HG03460 (cell line): ENCODE data around the gene PC.

Source experiments
- ATAC-seq: cut with Tn5 transposase; IDR thresholded peaks from one replicate; pipeline ENCODE4 v1.9.1; 2021; ENCODE audit not compliant: unreplicated experiment

Gene PC

DNA sequence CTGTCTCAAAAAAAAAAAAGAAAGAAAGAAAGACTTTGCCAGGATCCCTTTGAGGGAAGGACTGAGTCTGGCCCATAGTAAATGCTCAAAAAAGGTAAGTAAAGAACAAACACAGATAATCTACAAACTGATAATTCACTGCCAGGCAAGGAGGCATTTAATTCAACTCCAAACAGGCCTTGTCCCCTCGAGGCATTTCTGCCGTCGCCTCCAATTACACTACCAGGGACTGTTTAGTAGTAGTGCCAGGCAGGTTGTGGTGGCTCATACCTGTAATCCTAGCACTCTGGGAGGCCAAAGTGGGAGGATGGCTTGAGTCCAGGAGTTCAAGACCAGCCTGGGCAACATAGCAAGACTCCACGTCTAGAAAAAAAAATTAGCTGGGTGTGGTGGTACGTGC is 43.7 kb downstream of the PC start:
- ATAC-seq, result no peak

DNA sequence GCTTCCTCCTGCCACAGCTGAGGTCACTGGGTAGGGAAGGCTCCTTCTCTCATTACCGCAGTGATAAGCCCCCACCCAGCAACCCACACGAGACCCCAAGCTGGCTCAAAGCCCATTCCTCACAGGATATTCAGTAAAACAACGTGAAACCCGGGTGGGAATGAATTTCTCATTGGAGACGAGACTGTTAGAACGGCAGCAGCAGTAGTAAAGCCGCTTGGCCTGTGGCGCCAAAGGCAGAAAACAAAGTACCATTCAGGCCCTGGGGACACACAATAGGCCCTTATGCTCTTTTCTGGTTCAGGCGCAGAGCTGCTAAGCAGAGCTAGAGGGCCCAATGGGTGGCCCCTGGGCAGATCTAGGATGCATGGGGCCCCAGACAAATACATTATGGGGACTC is 45.3 kb downstream of the PC start:
- ATAC-seq, result no peak

DNA sequence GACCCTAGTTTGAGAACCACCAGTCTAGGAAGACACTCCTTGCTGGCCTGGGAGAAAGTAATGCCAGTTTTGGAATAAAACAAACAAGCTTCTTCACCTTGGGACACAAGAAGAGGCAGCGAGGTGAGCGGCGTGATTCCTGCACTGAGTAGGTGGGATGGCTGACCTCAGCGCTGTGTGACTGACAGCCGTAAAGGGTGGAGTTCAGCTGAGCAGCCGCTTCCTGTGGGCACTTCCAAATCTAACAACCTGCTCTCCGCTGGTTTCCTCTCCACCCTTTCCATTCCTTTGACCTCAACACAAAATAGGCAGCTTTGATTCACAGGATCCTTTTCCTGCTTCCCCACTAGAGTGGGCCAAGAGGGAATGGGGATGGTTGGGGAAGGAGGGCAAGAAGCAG is 45.8 kb downstream of the PC start:
- ATAC-seq, result no peak

DNA sequence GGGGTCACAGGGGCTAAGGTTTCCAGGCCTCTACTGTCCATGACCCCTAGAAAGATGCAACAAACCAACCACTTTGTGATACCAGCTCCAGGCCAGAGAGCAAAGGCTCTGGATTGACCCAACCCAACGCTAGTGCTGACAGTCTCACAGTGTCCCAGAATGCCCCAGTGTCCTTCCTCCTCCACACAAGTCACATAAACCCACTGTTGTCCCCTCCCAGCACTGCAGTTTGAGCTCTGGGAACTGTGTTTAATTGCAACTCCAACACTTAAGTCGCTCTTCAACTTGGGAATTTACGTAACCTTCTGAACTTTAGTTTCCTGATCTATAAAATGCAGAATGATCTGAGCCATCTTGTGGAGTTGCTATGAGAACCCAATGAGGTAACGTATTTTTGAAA is 47.5 kb downstream of the PC start:
- no peak for ATAC-seq

DNA sequence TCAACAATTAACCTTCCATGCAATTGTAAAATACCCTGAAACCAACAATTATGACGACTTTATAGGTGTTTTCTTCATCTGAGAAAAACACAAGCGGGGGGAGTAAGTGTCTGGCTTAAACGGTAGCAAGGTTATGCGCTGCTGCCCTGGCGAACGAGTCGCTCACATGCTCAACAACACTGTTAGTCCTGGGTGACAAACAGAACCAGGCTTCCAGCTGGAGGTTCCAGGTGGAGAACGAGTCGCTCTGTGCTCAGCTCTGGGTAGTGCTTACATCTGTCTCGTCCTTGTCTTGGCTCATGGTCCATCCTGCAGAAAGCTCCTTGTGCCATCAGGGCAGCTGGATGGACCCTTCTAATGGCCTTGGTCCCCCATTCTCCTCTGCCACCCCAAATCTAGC is 48.2 kb downstream of the PC start:
- no peak for ATAC-seq

DNA sequence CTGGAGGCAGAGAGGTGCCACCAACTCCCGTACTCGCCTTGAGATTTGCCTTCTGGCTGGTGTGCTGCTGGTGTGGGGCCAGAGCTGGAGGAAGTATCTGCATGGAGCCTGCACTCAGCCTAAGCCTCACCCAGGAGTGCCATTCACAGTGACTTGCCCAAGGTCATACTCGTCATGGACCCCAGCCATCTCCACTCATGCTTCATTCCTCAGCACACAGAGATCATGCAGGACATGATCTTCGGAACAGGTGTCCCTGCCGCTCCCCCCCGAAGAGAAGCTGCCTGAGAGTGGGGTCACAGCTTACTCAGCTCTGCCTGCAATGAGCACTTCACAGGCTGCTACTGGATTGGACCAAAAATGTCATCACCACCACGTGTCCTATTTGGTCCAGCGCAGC is 49.0 kb downstream of the PC start:
- no peak for ATAC-seq

DNA sequence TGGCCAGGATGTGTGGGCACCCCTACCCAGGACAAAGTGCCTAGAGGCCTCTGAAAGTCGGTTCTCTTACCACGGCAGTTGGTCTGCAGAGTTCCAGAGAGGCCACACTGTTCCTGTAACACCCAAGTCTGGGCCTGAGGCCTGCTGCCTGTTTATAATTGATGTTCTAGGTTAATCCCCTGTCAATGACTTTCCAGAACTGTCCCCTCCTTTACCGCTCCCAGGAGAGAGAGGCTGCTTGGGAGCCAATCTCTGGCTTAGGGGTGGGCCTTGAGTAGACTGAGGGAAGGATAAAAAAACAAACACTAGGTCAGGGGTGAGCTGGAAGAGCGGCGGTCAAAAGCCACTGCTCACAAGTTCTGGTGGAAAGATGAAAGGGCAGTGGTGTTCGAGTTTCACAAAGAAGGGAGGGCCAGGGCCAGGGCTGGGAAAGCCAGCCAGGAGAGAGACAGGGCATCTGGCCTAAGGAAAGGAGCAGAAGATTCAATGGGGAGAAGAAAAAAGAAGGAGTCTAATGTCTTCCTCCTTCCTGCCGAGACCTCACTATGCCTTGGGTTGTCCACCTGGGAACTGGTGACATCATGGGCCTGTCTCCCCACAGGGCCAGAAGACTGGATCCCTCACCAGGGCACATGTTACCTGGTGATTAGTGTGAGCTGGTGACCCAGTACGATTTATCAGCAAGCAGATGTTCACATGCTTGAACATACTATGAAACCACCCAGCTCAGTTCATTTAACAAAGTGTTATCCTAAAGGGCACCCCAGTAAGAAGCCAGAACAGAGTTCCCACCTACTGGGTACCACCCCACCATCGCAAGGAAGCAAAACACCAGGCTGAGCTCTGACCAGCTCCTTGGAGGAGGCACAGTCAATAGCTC is 50.2 kb downstream of the PC start:
- no peak for ATAC-seq

DNA sequence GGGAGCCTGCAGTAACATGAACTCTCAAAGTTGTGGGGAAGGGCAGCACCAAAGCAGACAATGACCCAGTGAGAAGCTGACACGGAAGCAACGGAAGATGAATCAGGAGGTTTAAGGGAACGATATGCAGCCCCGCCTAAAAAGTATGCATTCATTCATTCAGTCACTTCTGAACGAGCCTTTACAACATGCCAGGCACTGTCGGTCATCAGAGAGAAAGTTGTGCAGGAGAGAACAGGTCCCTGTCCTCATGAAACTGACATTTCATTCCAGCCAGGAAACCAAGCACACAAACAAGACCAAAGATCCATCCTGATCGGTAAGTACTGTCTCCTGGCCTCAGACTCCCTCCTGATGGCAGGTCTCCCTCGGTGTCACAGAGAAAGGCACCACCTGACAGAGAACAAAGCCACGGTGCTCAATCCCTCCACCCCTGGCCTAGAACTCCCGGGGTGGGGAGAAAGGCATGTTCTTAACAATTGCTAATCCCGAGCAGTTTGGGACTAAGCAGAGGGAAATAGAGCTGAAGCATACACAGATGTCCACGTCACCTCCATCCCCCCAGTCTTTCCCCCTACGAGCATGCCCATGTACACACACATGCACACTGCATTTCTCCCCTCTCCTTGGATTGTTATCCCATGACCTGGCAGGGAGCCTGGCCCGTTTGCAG is 52.0 kb downstream of the PC start:
- no peak for ATAC-seq

DNA sequence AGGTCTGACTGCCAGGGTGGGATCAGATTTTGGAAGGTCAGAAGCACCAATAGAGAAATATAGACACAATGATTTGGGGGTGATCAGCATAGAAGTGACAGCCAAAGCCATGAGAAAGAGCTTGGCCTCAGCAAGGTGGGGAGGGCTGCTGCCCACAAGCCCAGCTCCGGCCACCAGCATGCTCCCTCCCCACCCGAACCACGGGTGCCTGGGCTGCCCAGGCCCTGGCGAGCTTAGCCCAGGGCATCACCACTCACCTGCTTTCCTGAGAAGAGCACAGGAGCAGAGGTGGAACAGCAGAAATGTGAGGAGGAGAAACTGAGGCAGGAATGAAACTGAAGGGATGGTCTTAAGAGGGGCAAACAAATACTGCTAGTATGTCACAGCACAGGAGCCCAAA is 52.6 kb downstream of the PC start:
- ATAC-seq, result no peak

DNA sequence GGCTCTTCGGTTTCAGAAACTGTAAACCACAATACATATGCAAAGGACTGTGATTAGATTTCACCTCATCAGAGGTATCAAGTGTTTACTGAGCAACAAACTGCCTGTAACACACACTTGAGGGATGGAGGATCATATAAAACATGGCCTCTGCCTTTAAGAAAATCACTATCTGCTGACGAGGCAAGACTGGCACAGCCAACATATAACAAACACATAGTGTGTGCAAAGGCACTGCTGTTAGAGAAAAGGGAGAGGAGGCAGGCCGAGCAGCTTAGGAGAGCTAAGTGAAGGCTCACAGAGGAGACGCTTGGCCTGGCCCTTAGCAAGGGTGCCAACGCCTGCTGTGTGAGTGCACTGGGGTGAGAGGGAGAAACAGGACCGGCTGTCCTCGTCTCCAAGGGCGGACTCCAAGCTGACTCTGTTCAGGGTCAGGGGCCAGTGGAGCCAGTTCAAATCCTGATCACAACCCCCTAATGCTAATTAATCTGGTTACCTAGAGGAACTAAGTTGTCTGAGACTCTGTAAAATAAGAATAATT is 53.1 kb downstream of the PC start:
- no peak for ATAC-seq

DNA sequence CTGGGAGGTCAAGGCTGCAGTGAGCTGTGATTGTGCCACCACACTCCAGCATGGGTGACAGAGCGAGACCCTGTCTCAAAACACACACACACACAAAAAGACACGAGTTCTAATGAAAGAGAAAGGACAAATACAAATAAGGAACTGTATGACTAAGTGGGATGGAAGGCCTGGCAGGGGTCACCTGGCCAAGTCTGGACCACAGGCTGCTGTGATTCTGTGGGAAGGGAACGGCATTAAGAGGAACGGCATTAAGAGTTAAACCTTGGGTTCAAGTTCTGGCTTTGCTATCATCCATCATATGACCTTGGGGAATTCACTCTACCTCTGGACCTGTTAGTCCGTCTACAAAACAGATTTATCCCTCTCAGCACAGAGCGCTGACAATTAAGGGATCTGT is 53.6 kb downstream of the PC start:
- no peak for ATAC-seq

DNA sequence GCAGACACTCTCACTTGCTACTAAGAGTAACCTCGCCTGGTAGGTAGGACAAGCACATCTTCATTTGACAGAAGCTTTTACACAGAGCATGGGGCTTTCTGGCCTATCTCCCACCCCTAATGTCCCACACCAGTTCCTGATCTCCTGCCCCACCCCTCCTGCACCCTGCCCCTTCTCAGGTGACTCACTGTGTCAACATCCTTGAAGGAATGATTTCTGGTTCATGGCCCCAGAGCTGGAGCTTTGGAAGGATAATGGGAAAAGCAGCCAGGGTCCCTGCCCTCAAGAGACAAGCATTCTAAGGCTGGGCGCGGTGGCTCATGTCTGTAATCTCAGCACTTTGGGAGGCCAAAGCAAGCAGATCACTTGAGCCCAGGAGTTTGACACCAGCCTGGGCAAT is 54.1 kb downstream of the PC start:
- ATAC-seq, result no peak

DNA sequence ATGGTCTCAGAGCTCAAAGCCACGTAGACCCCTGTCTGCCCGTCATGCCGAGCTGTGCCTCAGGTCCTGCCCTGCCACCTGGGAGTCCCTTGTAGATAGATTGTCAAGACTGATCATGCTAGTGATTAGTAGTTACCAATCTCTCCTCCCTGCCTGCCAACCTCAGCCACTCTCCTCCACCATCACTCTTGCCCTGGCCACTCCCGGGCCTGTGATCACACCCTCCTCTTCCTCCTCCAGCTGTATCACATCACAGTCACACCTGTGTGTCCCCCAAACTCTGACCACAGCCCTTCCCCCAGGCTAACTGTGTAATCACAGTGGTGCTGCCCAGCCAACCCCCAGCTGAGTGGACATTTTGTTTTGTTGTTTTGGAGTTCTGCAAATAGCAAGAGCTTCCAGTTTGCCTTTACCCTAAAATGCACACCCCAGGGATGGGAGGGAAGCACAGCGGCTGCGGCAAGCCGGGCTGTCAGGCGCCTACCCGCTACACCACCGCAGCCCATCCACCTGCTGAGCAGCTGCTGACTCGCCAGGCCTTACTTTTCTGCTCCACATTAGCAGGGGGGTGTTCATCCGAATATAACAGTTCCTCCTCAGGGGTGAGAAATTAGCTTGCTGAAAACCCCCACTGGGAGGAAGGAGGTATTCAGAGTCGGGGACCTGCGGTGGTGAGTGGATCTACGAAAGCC is 55.6 kb downstream of the PC start:
- no peak for ATAC-seq

DNA sequence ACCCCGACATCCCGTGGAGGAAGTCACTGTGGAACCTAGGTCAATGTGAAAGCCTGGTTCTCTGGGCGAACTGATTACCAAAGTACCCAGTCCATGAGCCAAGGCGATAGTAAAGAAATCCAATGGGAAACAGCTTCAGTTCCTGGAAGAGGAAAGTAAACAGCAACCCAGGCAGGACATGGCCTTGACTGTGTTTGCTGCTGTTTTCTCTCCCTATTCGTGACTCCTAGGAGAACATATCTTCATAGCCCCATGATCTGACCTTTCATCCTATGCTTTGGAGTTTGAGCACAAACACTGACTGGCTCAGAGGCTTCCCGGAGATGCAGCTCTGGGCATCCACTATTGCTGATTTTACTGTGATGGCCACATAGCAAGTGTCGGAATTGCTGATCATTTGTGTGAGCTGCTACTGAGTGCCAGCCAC is 56.2 kb downstream of the PC start:
- ATAC-seq, result no peak

DNA sequence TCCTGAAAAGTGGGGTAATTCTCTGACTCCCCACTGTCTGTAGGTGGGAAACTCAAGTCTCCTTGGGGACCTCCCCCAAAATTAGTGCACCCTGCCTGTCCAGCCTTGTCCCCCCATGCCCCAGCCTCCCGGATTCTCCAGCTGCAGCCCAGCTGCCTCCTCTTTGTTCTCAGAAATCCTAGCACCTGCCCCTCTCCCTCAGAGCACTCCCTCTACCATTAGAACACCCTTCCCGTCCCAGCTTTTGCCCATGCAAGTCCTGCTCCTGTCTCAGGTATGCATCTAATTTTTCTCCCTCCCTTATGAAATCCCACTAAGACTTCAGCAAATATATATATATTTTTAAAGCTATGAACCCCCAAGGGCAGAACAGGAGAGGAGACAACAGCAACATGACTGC is 64.0 kb downstream of the PC start:
- no peak for ATAC-seq

DNA sequence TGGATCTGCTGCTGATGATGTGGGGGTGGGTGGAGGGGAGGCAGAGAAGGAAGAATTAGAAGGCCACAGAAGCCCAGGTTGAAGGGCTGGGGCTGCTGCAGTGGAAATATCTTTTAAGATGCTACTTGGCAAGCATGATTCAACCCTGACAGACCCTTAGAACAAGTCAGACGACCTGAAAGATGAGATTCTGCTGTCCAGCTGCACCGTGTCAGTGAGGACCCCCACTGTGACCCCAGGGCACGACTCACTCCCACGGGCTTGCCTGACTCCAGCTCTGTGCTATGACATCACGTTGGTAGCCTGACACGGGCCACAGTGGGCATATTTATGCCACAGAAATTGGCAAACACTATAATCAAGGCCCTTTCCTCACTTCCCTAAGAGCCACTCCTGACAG is 65.3 kb downstream of the PC start:
- ATAC-seq, result no peak

DNA sequence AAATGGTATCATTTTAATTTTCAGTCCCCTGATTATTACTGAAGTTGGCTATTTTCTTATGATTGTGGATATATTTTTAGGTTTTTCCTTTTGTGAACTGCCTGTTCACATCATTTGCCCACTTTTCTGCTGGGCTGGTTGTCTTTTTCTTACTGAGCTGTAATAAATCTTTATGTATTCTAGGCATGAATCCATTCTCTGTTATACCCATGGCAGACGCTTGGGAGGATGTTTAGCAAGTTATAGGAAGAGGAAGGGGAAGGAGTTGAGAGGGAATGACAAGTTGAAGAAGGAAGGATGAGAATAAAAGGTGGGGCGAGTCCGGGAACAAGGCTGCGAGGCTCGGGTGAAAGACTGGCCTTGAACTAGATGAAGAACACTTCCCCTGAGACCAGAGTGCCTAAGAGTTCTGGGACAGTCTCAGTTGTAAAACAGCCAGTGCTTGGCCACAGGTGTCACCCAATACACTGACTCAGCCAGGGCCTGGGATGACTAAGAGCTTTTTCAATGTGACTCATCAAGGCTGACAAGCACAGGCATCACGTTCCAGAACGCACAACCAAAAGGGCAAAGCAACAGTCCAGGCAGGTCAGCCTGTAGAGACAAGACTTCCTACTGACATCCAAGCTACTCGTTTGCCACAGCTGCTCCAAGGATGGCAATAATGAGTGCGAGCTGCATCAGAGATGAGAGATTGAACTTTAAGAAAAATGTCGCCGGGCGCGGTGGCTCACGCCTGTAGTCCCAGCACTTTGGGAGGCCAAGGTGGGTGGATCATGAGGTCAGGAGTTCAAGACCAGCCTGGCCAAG is 66.1 kb downstream of the PC start:
- ATAC-seq, result peak; percentile 95

DNA sequence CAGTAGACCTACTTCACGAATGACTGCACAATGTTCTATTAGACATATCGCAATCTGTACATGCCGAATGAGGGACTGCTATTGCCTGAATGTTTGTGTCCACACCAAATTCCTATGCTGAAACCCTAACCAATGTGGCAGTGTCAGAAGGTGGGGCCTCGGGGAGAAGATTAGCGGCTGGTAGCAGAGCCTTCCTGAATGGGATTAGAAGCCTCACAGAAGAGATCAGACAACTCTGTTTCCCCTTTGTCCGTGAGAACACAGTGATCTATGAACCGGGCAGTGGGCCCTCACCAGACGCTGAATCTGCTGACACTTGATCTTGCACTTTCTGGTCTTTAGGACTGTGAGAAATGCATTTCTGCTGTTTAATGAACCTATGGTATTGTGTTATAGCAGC is 68.2 kb downstream of the PC start:
- no peak for ATAC-seq

DNA sequence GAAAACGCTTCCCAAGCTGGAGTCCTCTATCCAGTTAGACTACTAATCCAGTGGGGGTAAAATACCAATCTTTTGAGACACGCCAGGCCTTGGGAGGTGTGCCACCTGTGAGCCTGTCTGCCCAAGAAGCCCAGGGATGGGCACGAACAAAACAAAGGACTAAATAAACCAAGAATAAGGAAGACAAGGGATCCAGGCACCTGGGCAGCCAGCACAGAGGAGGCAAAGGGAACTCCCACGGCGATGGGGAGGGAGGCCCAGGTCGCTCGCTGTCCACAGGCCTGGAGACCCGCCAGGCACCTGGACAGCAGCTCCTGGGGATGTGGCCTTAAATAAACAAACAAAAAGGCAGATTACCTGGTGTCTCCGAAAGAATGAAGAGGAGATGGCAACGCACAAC is 69.9 kb downstream of the PC start:
- ATAC-seq, result no peak

DNA sequence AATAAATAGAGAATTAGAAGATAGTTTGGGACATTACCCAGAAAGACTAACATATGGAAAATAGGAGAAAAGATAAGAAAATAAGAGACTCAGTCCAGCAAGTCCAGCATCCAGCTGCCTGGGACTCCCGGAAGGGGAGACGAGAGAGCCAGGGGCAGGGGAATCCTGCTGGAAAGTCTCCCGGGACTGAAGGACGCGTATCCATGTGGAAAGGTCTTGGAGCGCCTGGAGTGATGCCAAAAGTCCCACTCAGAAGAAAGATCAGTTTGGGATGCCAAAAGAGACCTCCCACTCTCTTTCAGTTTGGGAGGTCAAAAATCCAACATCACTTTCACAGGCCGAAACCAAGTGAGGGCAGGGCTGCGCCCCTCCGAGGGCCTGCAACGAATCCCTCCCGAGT is 70.7 kb downstream of the PC start:
- no peak for ATAC-seq

DNA sequence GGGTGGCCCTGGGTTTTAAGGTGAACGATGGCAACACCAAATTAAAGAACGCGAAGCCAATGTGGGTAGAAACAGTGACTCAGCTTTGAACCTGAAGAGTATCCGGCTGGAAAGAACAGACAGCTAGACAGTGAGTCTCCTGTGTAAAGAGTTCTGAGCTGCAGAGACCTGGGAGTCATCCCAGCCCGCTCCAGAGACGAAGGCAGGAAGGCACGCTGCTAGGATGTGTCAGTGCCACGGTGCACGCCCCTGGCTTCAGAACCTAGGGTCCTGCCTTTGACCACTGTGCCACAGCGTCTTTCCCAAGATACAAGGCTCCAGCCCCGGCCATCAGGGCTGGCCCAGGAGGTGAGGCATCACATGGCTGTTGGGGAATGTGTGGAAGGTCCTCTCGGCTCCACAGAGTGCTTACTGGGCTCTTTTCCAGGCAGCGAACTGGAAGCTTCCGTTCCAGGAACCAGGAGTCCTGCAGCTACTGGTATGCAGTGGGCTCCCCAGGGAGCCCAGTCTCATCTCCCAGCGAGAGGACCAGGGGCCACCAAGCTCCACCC is 71.4 kb downstream of the PC start:
- ATAC-seq, result no peak
